Mesendoderm (in vitro differentiated cells): ENCODE data around the gene COPB2.

Experiments
- DNase-seq: peaks from one replicate; pipeline ENCODE4 v3.0.0; 2013
- H2AK5ac ChIP-seq: 2 replicates; pipeline ENCODE4 v1.6.1; 2013; ENCODE audit warnings: low read length, inconsistent platforms
- H2BK120ac ChIP-seq: 2 replicates; pipeline ENCODE4 v1.6.1; 2013; ENCODE audit warnings: low read depth, mild to moderate bottlenecking, low read length, moderate library complexity, mixed read lengths
- H2BK15ac ChIP-seq: replicated peaks from 2 replicates; pipeline ENCODE4 v1.6.1; 2013; ENCODE audit warnings: low read depth, mild to moderate bottlenecking, moderate library complexity
- H2BK5ac ChIP-seq: 2 replicates; pipeline ENCODE4 v1.6.1; 2013; ENCODE audit warnings: low read length, inconsistent platforms
- H3K18ac ChIP-seq: 2 replicates; pipeline ENCODE4 v1.6.1; 2013; ENCODE audit warnings: mild to moderate bottlenecking, low read length, mixed read lengths
- H3K23ac ChIP-seq: one replicate; pipeline ENCODE4 v1.6.1; 2013; ENCODE audit warnings: low read length
- H3K27ac ChIP-seq: 2 replicates; pipeline ENCODE4 v1.5.1; 2013; ENCODE audit warnings: low read depth, mild to moderate bottlenecking, inconsistent platforms, low read length, moderate library complexity
- H3K27me3 ChIP-seq: 2 replicates; pipeline ENCODE4 v1.6.1; 2013; ENCODE audit warnings: low read length, control low read depth, mild to moderate bottlenecking, inconsistent platforms; ENCODE audit not compliant: insufficient read depth, poor library complexity
- H3K36me3 ChIP-seq: 2 replicates; pipeline ENCODE4 v1.6.1; 2013; ENCODE audit warnings: low read length, inconsistent platforms; ENCODE audit not compliant: control insufficient read depth, insufficient read depth
- H3K4ac ChIP-seq: one replicate; pipeline ENCODE4 v1.6.1; 2013; ENCODE audit warnings: low read depth, mild to moderate bottlenecking, low read length, moderate library complexity
- H3K4me1 ChIP-seq: 2 replicates; pipeline ENCODE4 v1.6.1; 2013; ENCODE audit warnings: low read depth, low read length, inconsistent platforms; ENCODE audit not compliant: control insufficient read depth
- H3K4me2 ChIP-seq: 2 replicates; pipeline ENCODE4 v1.6.1; 2013; ENCODE audit warnings: low read length
- H3K4me3 ChIP-seq: 2 replicates; pipeline ENCODE4 v1.5.1; 2013; ENCODE audit warnings: mild to moderate bottlenecking, low read length
- H3K56ac ChIP-seq: one replicate; pipeline ENCODE4 v1.6.1; 2013; ENCODE audit warnings: low read length
- H3K79me1 ChIP-seq: 2 replicates; pipeline ENCODE4 v1.6.1; 2013; ENCODE audit warnings: low read length, inconsistent platforms
- H3K79me2 ChIP-seq: 2 replicates; pipeline ENCODE4 v1.6.1; 2013; ENCODE audit warnings: mild to moderate bottlenecking, low read length; ENCODE audit not compliant: control insufficient read depth, insufficient read depth
- H3K9ac ChIP-seq: 2 replicates; pipeline ENCODE4 v1.6.1; 2013; ENCODE audit warnings: low read length, inconsistent platforms
- H4K5ac ChIP-seq: one replicate; pipeline ENCODE4 v1.6.1; 2013; ENCODE audit warnings: low read length
- H4K8ac ChIP-seq: one replicate; pipeline ENCODE4 v1.6.1; 2013; ENCODE audit warnings: low read depth, mild to moderate bottlenecking, control low read depth, low read length, moderate library complexity
- WGBS: extraction: QIAGEN DNeasy Blood & Tissue Kit; methylation state at CpG from one replicate; pipeline ENCODE4 v1.1.7; 2013; ENCODE audit warnings: low lambda C conversion rate, missing lambda C conversion rate; ENCODE audit not compliant: insufficient coverage; ENCODE audit errors: extremely low coverage; 5-methylcytosine and 5-hydroxymethylcytosine counted together

The COPB2 gene

GRCh38 chr3:139323146-139323545 is 66.3 kb downstream of the COPB2 start:
- no peak overlapping the region for H2AK5ac ChIP-seq
- H2BK15ac ChIP-seq = no peak overlapping the region
- no peak for DNase-seq
- WGBS = no CpG with 5 or more reads among the region's 7 CpGs
- no peak overlapping the region for H3K4me2 ChIP-seq
- no peak overlapping the region for H4K5ac ChIP-seq
- H2BK5ac ChIP-seq = no peak overlapping the region
- no peaks in the 10 kb centered on the region for H3K79me2 ChIP-seq
- H3K4me3 ChIP-seq = no peak overlapping the region
- no peak overlapping the region for H3K23ac ChIP-seq
- no peak overlapping the region for H4K8ac ChIP-seq
- H2BK120ac ChIP-seq = no peak overlapping the region
- no peaks in the 10 kb centered on the region for H3K36me3 ChIP-seq
- H3K9ac ChIP-seq = no peak overlapping the region
- no peak overlapping the region for H3K18ac ChIP-seq
- H3K27me3 ChIP-seq = no peaks in the 10 kb centered on the region
- H3K4me1 ChIP-seq = no peaks in the 10 kb centered on the region
- no peak overlapping the region for H3K27ac ChIP-seq
- no peak overlapping the region for H3K56ac ChIP-seq
- no peaks in the 10 kb centered on the region for H3K79me1 ChIP-seq
- H3K4ac ChIP-seq = no peak overlapping the region

GRCh38 chr3:139322346-139322745 is 67.1 kb downstream of the COPB2 start:
- H2AK5ac ChIP-seq = no peak overlapping the region
- H3K36me3 ChIP-seq = no peaks in the 10 kb centered on the region
- DNase-seq = no peak
- H3K18ac ChIP-seq = no peak overlapping the region
- no peaks in the 10 kb centered on the region for H3K79me1 ChIP-seq
- no peak overlapping the region for H2BK120ac ChIP-seq
- no peak overlapping the region for H3K23ac ChIP-seq
- no peak overlapping the region for H2BK5ac ChIP-seq
- H4K8ac ChIP-seq = no peak overlapping the region
- no peak overlapping the region for H2BK15ac ChIP-seq
- H3K56ac ChIP-seq = no peak overlapping the region
- H3K4me3 ChIP-seq = no peak overlapping the region
- no peak overlapping the region for H3K4ac ChIP-seq
- no CpG with 5 or more reads among the region's 5 CpGs for WGBS
- no peaks in the 10 kb centered on the region for H3K4me1 ChIP-seq
- H3K4me2 ChIP-seq = no peak overlapping the region
- no peak overlapping the region for H3K9ac ChIP-seq
- H4K5ac ChIP-seq = no peak overlapping the region
- H3K27ac ChIP-seq = no peak overlapping the region
- H3K27me3 ChIP-seq = no peaks in the 10 kb centered on the region
- no peaks in the 10 kb centered on the region for H3K79me2 ChIP-seq

- Histone ChIP-seq H3K4ac (no peak overlapping the region), H3K4me3 (no peak overlapping the region), H3K4me2 (no peak overlapping the region), H4K8ac (no peak overlapping the region), H3K79me2 (no peaks in the 10 kb centered on the region), H2BK120ac (no peak overlapping the region), H3K27ac (no peak overlapping the region), H3K36me3 (no peaks in the 10 kb centered on the region), H3K18ac (no peak overlapping the region), H3K23ac (no peak overlapping the region), H4K5ac (no peak overlapping the region), H2BK5ac (no peak overlapping the region), H3K79me1 (no peaks in the 10 kb centered on the region), H2BK15ac (no peak overlapping the region), H3K56ac (no peak overlapping the region), H2AK5ac (no peak overlapping the region), H3K9ac (no peak overlapping the region), H3K4me1 (no peaks in the 10 kb centered on the region), H3K27me3 (no peaks in the 10 kb centered on the region)
- DNase-seq = no peak
- no CpG with 5 or more reads among the region's 8 CpGs for WGBS
Observed at GRCh38 chr3:139320551-139321309, 68.7 kb downstream of the COPB2 start.

- no peak overlapping the region for H3K56ac ChIP-seq
- no peaks in the 10 kb centered on the region for H3K36me3 ChIP-seq
- no peak overlapping the region for H3K4me2 ChIP-seq
- no peak overlapping the region for H3K4me3 ChIP-seq
- no peak overlapping the region for H2BK15ac ChIP-seq
- no peaks in the 10 kb centered on the region for H3K4me1 ChIP-seq
- peak; percentile 77 for DNase-seq
- no peak overlapping the region for H3K27ac ChIP-seq
- no peak overlapping the region for H2BK5ac ChIP-seq
- no peak overlapping the region for H2AK5ac ChIP-seq
- H3K4ac ChIP-seq = no peak overlapping the region
- H4K5ac ChIP-seq = no peak overlapping the region
- no peak overlapping the region for H4K8ac ChIP-seq
- H3K18ac ChIP-seq = no peak overlapping the region
- WGBS = no CpG with 5 or more reads among the region's 10 CpGs
- no peak overlapping the region for H3K23ac ChIP-seq
- H3K79me1 ChIP-seq = no peaks in the 10 kb centered on the region
- no peaks in the 10 kb centered on the region for H3K79me2 ChIP-seq
- H3K27me3 ChIP-seq = no peaks in the 10 kb centered on the region
- H3K9ac ChIP-seq = no peak overlapping the region
- H2BK120ac ChIP-seq = no peak overlapping the region
Observed at GRCh38 chr3:139319428-139320402, 69.7 kb downstream of the COPB2 start.

GRCh38 chr3:139318826-139319225 is 70.6 kb downstream of the COPB2 start:
- Histone ChIP-seq H3K79me2 (no peaks in the 10 kb centered on the region), H4K8ac (no peak overlapping the region), H3K23ac (no peak overlapping the region), H3K9ac (no peak overlapping the region), H3K4me3 (no peak overlapping the region), H3K4me1 (no peaks in the 10 kb centered on the region), H3K56ac (no peak overlapping the region), H3K18ac (no peak overlapping the region), H2BK120ac (no peak overlapping the region), H3K27ac (no peak overlapping the region), H2BK15ac (no peak overlapping the region), H3K4ac (no peak overlapping the region), H3K4me2 (no peak overlapping the region), H2BK5ac (no peak overlapping the region), H3K27me3 (no peaks in the 10 kb centered on the region), H4K5ac (no peak overlapping the region), H3K79me1 (no peaks in the 10 kb centered on the region), H2AK5ac (no peak overlapping the region), H3K36me3 (no peaks in the 10 kb centered on the region)
- WGBS = no CpG with 5 or more reads among the region's 6 CpGs
- no peak for DNase-seq
